ENCODE data around the gene STAB2. TPM values are rescaled to one million over a fixed set of nuclear protein-coding genes. Genes with fewer than 3 reads are reported as not detected.
"Not testable (repeated sequence)": the region's sequence is repeated elsewhere in the genome, so short reads cannot be mapped to it uniquely, and the experiment has no call there.

STAB2 gene
- total RNA-seq, 1 experiment from 2014 or later, result not detected

GRCh38 chr12:103805655-103806360 is 218.7 kb downstream of the STAB2 start:
- DNase-seq (ENCODE audit: low read depth), result no peak
- in situ Hi-C loops (cut with HindIII; ENCODE audit: low pct_unique_long_range_greater_than_20kb, low sequenced_read_pairs), result no loop called here

- in situ Hi-C loops (cut with HindIII; ENCODE audit: low pct_unique_long_range_greater_than_20kb, low sequenced_read_pairs), result no loop called here
- no peak for DNase-seq (ENCODE audit: low read depth)
These were observed 219.7 kb downstream of the STAB2 start for GRCh38 chr12:103806803-103807202.

GRCh38 chr12:103807561-103808238 is 220.6 kb downstream of the STAB2 start:
- in situ Hi-C loops (cut with HindIII; ENCODE audit: low pct_unique_long_range_greater_than_20kb, low sequenced_read_pairs), result no loop called here
- no peak for DNase-seq (ENCODE audit: low read depth)

GRCh38 chr12:103808239-103808880 is 221.3 kb downstream of the STAB2 start:
- no peak for DNase-seq (ENCODE audit: low read depth)
- in situ Hi-C loops (cut with HindIII; ENCODE audit: low pct_unique_long_range_greater_than_20kb, low sequenced_read_pairs), result no loop called here

- in situ Hi-C loops (cut with HindIII; ENCODE audit: low pct_unique_long_range_greater_than_20kb, low sequenced_read_pairs), result no loop called here
These were observed 222.1 kb downstream of the STAB2 start for GRCh38 chr12:103809154-103809553.

GRCh38 chr12:103809639-103810038 is 222.6 kb downstream of the STAB2 start:
- DNase-seq (ENCODE audit: low read depth); in situ Hi-C loops (cut with HindIII; ENCODE audit: low pct_unique_long_range_greater_than_20kb, low sequenced_read_pairs): not testable (repeated sequence)

More at GRCh38 chr12:103809154-103809553, 222.1 kb downstream of the STAB2 start:
- DNase-seq (ENCODE audit: low read depth), result no peak

- DNase-seq (ENCODE audit: low read depth), result no peak
- in situ Hi-C loops (cut with HindIII; ENCODE audit: low pct_unique_long_range_greater_than_20kb, low sequenced_read_pairs), result no loop called here
These were observed 223.0 kb downstream of the STAB2 start for GRCh38 chr12:103810111-103810510.

- no peak for DNase-seq (ENCODE audit: low read depth)
- in situ Hi-C loops (cut with HindIII; ENCODE audit: low pct_unique_long_range_greater_than_20kb, low sequenced_read_pairs), result no loop called here
These were observed 224.7 kb downstream of the STAB2 start for GRCh38 chr12:103811791-103812190.

- in situ Hi-C loops (cut with HindIII; ENCODE audit: low pct_unique_long_range_greater_than_20kb, low sequenced_read_pairs), result no loop called here
- no peak for DNase-seq (ENCODE audit: low read depth)
These were observed 225.7 kb downstream of the STAB2 start for GRCh38 chr12:103812789-103813188.

GRCh38 chr12:103813426-103813825 is 226.4 kb downstream of the STAB2 start:
- in situ Hi-C loops (cut with HindIII; ENCODE audit: low pct_unique_long_range_greater_than_20kb, low sequenced_read_pairs), result no loop called here
- DNase-seq (ENCODE audit: low read depth), result no peak

GRCh38 chr12:103813949-103814348 is 226.9 kb downstream of the STAB2 start:
- in situ Hi-C loops (cut with HindIII; ENCODE audit: low pct_unique_long_range_greater_than_20kb, low sequenced_read_pairs), result no loop called here
- DNase-seq (ENCODE audit: low read depth), result no peak

- DNase-seq (ENCODE audit: low read depth), result no peak
- in situ Hi-C loops (cut with HindIII; ENCODE audit: low pct_unique_long_range_greater_than_20kb, low sequenced_read_pairs), result no loop called here
These were observed 227.4 kb downstream of the STAB2 start for GRCh38 chr12:103814436-103814835.

Other genes with a start within 250 kb of the STAB2 start
- gene C12orf42, start 91.3 kb upstream of the STAB2 start, total RNA-seq (2014; rRNA removed; shearing (Covaris generic); ENCODE audit: low replicate concordance), result not detected in 2 replicates

Measured in Caki2 (cell line).